Measurements from ENCODE around the gene AAK1.

DNA sequence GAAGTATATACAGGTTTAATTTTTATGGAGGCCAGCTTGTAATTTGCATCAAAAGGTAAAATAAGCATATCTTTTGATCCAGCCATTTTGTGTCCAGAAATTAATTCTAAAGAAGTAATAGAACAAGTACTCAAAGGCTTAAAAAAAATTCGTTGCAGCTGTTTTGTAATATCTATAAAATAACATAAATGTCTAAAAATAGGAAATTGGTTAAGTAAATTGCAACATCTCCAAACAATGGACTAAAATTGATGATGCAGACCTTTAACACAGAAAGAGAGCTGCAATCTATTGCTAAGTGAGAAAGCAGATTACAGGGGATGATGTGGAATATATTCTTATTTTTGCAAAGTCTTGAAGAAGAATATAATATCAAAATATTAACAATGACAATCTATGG lies 19.4 kb downstream of the AAK1 start:
- TF ChIP-seq EZH2phosphoT487 (IDR thresholded peaks at IDR 0.05; ENCODE audit: borderline replicate concordance, low read length) (no peak), EZH2 (IDR thresholded peaks at IDR 0.05; ENCODE audit: low read length, unreplicated experiment) (no peak)
- TF ChIP-seq, protein P1, sequence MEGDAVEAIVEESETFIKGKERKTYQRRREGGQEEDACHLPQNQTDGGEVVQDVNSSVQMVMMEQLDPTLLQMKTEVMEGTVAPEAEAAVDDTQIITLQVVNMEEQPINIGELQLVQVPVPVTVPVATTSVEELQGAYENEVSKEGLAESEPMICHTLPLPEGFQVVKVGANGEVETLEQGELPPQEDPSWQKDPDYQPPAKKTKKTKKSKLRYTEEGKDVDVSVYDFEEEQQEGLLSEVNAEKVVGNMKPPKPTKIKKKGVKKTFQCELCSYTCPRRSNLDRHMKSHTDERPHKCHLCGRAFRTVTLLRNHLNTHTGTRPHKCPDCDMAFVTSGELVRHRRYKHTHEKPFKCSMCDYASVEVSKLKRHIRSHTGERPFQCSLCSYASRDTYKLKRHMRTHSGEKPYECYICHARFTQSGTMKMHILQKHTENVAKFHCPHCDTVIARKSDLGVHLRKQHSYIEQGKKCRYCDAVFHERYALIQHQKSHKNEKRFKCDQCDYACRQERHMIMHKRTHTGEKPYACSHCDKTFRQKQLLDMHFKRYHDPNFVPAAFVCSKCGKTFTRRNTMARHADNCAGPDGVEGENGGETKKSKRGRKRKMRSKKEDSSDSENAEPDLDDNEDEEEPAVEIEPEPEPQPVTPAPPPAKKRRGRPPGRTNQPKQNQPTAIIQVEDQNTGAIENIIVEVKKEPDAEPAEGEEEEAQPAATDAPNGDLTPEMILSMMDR (conservative IDR thresholded peaks at IDR 0.05; ENCODE audit: low read depth, low read length) = no peak
